Fibroblast of lung (primary cell): ENCODE data around the gene INPP4A.

Experiments used
- CTCF ChIP-seq, 2 donors: IDR thresholded peaks in 1 of 2; conservative IDR thresholded peaks in 1 of 2; 1 replicate in 1 of 2; 2 replicates in 1 of 2; pipeline ENCODE4 v1.5.1; 2011 to 2012; ENCODE audit warnings: low read length in 2 of 2, control low read depth in 1 of 2, inconsistent platforms in 1 of 2, low read depth in 1 of 2, mild to moderate bottlenecking in 1 of 2
- EZH2 ChIP-seq: IDR thresholded peaks from 2 replicates; pipeline ENCODE4 v1.5.1; 2012; ENCODE audit warnings: low read length, control low read depth, mild to moderate bottlenecking; ENCODE audit errors: missing control alignments

- no peak for TF ChIP-seq CTCF (conservative IDR thresholded peaks at IDR 0.05 in 1 of 2, IDR thresholded peaks at IDR 0.05 in 1 of 2; ENCODE audit: low read depth in 1 of 2, low read length in 2 of 2)
- no peak for TF ChIP-seq EZH2
These were observed 92.9 kb downstream of the INPP4A start for GRCh38 chr2:98537390-98538126.
